ENCODE measurements around the gene ZNF70. TPM values are rescaled to one million over a fixed set of nuclear protein-coding genes. Genes with fewer than 3 reads are reported as not detected.

Gene ZNF70
- total RNA-seq, 1 experiment from 2014 or later, result 9.7 TPM

DNA sequence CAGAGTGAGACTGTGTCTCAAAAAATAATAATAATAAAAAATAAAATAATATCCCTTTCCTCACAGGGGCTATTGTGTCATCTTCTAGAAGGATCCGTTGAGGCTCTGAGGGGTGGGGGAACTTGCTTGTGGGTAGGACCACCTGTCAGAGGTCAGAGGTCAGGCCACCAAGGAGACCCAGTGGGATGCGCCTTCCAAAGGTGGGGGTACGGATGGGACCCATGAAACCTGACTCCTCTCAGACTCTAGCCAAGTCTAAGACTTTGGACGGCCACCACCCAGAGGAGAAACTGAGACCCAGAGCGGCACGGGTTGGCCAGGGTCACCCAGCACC, 21.4 kb upstream of the ZNF70 start:
- intact Hi-C loops (cut with micrococcal nuclease; ENCODE audit: unreplicated experiment), result no loop called here
- H3K4me3 ChIP-seq (ENCODE audit: low read depth, low read length, poor library complexity, severe bottlenecking), result peak overlapping the region; percentile 48
- CTCF ChIA-PET, result interaction anchor here (0.9 kb wide), 1 partner anchor 13 kb away, joined by 9 read pairs; no protein-coding TSS in a partner anchor
- POLR2A ChIA-PET (ENCODE audit: low non-redundant PET), result no interaction called here
- BruUV-seq (replicated peaks), result no TSS peak
- TF ChIP-seq, protein P1, sequence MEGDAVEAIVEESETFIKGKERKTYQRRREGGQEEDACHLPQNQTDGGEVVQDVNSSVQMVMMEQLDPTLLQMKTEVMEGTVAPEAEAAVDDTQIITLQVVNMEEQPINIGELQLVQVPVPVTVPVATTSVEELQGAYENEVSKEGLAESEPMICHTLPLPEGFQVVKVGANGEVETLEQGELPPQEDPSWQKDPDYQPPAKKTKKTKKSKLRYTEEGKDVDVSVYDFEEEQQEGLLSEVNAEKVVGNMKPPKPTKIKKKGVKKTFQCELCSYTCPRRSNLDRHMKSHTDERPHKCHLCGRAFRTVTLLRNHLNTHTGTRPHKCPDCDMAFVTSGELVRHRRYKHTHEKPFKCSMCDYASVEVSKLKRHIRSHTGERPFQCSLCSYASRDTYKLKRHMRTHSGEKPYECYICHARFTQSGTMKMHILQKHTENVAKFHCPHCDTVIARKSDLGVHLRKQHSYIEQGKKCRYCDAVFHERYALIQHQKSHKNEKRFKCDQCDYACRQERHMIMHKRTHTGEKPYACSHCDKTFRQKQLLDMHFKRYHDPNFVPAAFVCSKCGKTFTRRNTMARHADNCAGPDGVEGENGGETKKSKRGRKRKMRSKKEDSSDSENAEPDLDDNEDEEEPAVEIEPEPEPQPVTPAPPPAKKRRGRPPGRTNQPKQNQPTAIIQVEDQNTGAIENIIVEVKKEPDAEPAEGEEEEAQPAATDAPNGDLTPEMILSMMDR (conservative IDR thresholded peaks at IDR 0.05; ENCODE audit: low read depth, low read length), result no peak
- no peak for TF ChIP-seq EZH2 (IDR thresholded peaks at IDR 0.05; ENCODE audit: borderline replicate concordance, low read depth, low read length, poor library complexity, severe bottlenecking)
- H3K27ac ChIP-seq (ENCODE audit: low read depth, low read length, poor library complexity, severe bottlenecking), result peak overlapping the region; percentile 50
- no peaks in the 10 kb centered on the region for H3K36me3 ChIP-seq (ENCODE audit: insufficient read depth, low read length, poor library complexity, severe bottlenecking)
- no peaks in the 10 kb centered on the region for H3K9me3 ChIP-seq (ENCODE audit: low read depth, low read length, poor library complexity, severe bottlenecking)
- no peak for DNase-seq (ENCODE audit: low spot score)
- peaks cover 8% of the 10 kb centered on the region for H3K4me1 ChIP-seq (ENCODE audit: insufficient read depth, low read length, poor library complexity, severe bottlenecking)
- H3K27me3 ChIP-seq (replicated peaks; ENCODE audit: insufficient read depth, low read depth, low read length, poor library complexity), result no peaks in the 10 kb centered on the region

DNA sequence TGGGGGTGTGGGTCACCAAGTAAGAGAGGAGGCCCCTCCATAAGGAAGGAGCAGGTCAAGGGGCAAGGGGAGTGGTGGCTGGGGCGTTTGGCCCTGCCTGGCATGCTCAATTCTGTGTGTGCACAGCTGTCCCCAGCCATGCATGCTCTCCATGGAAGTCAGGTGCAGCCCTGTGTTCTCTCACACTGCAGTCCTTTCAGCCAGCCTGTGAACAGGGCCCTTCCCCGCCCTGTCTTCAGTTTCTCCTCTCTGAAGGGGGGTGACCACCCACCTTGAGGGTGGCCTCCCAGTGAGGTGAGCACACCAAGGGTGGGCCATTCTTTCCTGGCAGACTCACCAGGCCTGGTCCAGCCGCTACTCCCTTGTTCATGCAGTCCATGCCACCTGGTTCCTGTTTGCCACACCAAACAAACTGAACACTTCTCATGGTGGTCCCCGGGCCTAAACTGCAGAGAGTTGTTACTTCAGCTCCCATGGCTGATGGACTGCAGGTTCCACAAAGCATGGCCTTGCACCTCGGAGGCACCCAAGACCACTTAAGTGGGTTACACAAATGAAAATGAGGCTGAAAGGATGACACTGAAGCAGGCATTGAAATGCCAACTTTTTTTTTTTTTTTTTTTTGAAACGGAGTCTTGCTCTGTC, 18.5 kb upstream of the ZNF70 start:
- TF ChIP-seq EZH2 (IDR thresholded peaks at IDR 0.05; ENCODE audit: borderline replicate concordance, low read depth, low read length, poor library complexity, severe bottlenecking), result no peak
- TF ChIP-seq, protein P1 (conservative IDR thresholded peaks at IDR 0.05; ENCODE audit: low read depth, low read length), result no peak
- ChIA-PET POLR2A (ENCODE audit: low non-redundant PET) (no interaction called here), CTCF (interaction anchor here (0.7 to 1.9 kb wide), 3 partner anchors 80 to 103 kb away, joined by 6 to 9 read pairs (median 6); no protein-coding TSS in a partner anchor)
- BruUV-seq (replicated peaks), result no TSS peak
- intact Hi-C loops (cut with micrococcal nuclease; ENCODE audit: unreplicated experiment), result loop anchor here (5.0 kb wide), 1 partner anchor 78 kb away; no protein-coding TSS in a partner anchor
- Histone ChIP-seq H3K4me1 (ENCODE audit: insufficient read depth, low read length, poor library complexity, severe bottlenecking) (peaks cover 33% of the 10 kb centered on the region), H3K36me3 (ENCODE audit: insufficient read depth, low read length, poor library complexity, severe bottlenecking) (peaks cover 8% of the 10 kb centered on the region), H3K27me3 (replicated peaks; ENCODE audit: insufficient read depth, low read depth, low read length, poor library complexity) (no peaks in the 10 kb centered on the region), H3K27ac (ENCODE audit: low read depth, low read length, poor library complexity, severe bottlenecking) (no peak overlapping the region), H3K4me3 (ENCODE audit: low read depth, low read length, poor library complexity, severe bottlenecking) (no peak overlapping the region), H3K9me3 (ENCODE audit: low read depth, low read length, poor library complexity, severe bottlenecking) (no peaks in the 10 kb centered on the region)
- DNase-seq (ENCODE audit: low spot score), result no peak

DNA sequence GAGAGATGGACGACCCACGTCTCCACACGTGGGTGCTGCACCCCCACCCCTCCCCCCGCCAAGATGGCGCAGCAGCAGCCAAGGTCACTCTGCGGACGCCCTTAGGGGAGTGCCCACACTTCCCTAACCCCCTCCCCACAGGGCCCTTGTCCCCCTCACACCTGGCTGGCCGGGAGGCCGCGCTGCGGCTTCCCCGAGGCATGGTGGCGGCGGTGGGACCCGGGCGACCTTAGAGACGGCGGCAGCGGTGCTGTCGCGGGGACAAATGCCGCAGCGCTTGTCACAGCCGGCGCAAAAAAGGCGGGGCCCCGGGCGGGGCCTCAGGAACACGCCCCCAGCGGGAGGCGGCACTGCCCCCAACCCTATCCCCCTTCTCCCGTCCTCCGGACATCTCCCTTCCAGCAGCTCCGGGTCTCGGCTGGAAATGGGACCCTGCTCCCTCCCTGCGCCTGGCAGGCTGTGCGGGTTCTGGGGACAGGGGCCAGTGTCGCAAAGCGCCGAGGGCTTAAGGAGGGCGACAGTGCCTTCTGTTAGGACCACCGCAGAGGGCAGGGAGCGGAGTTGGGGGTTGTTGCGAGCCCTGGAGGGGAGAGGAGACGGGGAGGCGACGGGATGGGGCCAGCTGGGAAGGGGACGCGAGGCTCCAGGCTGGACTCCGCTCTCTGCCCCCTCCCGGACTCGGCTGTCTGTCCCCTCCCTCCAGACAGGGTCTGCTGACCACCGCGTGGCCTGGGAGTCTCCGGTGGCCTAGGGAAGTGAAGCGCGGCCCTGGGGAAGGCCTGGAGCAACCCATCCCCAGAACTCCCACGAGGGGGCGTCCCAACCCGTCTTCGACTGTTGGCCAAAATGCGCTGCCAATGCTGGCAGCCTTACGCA, 17.0 kb upstream of the ZNF70 start, which contains the start of gene CHCHD10:
CHCHD10 (minus strand) TSS at position 300 of the 876 bp plus-strand sequence; CDS start at position 202, 98 bp downstream.
- no peaks in the 10 kb centered on the region for H3K9me3 ChIP-seq (ENCODE audit: low read depth, low read length, poor library complexity, severe bottlenecking)
- ChIA-PET CTCF (interaction anchor here (0.6 to 0.7 kb wide), 2 partner anchors 82 to 89 kb away, joined by 4 read pairs; no protein-coding TSS in a partner anchor), POLR2A (ENCODE audit: low non-redundant PET) (no interaction called here)
- H3K36me3 ChIP-seq (ENCODE audit: insufficient read depth, low read length, poor library complexity, severe bottlenecking), result peaks cover 8% of the 10 kb centered on the region
- no peaks in the 10 kb centered on the region for H3K27me3 ChIP-seq (replicated peaks; ENCODE audit: insufficient read depth, low read depth, low read length, poor library complexity)
- BruUV-seq (replicated peaks), result no TSS peak
- TF ChIP-seq EZH2 (IDR thresholded peaks at IDR 0.05; ENCODE audit: borderline replicate concordance, low read depth, low read length, poor library complexity, severe bottlenecking), result no peak
- TF ChIP-seq, protein P1 (conservative IDR thresholded peaks at IDR 0.05; ENCODE audit: low read depth, low read length), result peak; percentile 85
- peak within 1 kb of the TSS; percentile 70 for H3K4me3 ChIP-seq (ENCODE audit: low read depth, low read length, poor library complexity, severe bottlenecking)
- H3K4me1 ChIP-seq (ENCODE audit: insufficient read depth, low read length, poor library complexity, severe bottlenecking), result peaks cover 49% of the 10 kb centered on the region
- peak within 1 kb of the TSS; percentile 90 for H3K27ac ChIP-seq (ENCODE audit: low read depth, low read length, poor library complexity, severe bottlenecking)
- intact Hi-C loops (cut with micrococcal nuclease; ENCODE audit: unreplicated experiment), result loop anchor here (5.0 kb wide), 1 partner anchor 79 kb away; no protein-coding TSS in a partner anchor
- DNase-seq (ENCODE audit: low spot score), result peak; percentile 92

All from A673 (cell line).